ENCODE data around the gene ATP2B2.

Gene ATP2B2

DNA sequence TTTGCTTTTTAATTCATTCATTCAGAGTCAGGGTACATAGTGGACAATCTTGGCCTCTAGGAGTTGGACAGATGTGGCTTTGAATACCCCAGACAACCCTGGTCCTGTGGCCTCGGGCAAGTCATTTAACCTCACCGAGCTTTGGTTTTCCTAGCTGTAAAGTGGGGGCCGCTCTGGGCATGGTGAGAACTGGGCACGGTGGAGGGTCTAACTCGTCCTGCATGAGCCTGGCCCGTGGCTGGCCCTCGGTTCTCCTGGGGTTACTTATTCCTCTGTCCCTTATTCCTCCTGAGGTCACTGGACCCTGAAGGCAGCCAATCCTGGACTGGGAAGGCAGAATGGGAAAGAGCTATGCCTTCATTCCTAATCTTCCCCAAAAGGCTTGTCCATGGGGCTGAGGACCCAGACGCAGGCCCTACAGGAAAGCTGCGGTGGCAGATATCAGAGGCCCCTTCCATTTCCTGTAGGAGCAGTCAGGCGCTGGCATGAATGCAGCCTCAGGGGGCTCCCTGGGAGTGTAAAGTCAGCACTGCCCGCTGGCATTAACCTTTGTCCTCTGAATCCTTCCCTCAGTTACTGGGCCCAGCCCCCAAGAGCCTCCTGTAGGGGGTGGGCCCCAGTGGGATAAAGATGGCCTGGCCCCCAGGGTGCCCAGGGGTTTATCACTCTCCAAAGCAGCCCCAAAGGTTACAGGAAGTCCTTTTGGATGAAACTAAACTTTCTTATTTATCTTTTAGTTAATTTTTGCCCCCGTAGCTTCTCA lies 166.6 kb downstream of the ATP2B2 start:
- no peak for DNase-seq

DNA sequence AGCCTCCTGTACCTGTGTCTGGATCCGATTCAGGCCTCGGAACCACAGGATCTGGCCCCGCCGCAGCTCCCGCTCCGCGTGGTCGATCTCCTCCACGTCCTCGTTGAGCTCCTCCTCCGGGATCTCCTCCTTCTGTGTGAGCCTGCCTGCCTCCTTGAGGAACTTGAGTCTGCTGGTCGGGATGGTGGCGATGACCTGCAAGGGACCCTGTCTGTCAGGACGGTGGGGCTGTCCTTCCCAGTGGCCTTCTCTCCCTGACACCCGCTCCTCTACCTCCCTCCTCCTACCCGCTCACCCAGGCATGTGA lies 167.3 kb downstream of the ATP2B2 start:
- no peak for DNase-seq

GRCh38 chr3:10337323-10338163 lies 167.8 kb downstream of the ATP2B2 start:
- DNase-seq = no peak

GRCh38 chr3:10336761-10337160 lies 168.6 kb downstream of the ATP2B2 start:
- DNase-seq = no peak

DNA sequence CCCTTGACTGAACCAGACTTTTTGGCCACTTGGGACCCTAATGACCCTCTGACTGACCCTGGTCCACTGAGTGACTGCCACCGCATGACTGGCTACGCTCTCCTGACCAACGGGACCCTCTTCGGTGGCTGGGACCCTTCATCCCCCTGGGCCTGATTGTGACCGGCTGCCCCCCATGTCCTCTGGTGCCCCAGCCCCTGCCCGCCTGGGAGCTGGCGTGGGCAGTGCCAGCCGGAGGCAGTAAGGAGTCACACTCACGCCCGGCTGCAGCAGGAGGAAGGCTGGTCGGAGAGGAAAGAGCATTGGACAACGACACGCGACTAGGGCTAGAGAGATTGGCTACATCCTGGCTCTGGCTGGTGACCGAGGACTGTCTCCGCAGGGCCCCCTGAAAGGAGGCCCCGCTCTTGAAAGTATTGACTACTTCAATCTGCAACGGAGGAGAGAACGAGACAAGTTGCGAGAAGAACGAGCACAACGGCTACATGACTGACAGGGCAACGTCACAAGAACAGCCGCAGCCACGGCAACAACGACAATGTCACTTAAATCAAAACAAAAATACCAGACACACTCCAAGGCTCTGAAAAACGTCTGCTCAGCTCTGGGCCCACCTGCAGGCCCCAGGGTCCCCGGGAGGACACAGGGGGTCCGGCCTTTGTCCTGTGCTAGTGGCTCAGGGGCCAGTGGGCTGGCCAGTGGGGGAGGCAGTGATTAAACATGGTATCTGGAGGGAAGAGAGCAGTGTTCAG lies 169.3 kb downstream of the ATP2B2 start:
- no peak for DNase-seq

DNA sequence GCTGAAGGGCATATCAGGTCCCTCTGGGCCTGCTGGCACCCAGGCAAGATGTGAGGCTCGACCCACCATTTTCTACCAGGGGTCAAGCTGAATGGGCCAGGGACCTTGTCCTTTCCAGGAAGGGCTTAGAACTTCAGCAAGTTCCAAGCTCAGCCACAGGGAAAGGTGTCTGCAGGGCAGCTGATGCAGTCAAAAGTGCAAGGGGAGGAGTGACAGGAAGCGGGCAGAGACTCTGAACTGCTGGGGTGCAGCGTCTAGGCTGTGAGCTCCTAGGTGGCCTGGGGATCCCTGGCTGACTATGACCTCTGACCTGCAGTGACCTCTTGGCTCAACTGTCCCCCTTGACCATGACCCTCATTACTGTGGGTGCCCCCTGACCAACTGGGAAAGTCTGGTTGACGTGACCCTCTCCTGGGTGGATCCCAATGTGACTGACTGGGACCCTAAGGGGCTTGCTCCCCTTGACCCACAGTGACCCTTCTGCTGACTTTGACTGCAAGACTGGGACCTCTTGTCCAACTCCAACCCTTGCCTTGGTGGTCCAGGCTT lies 170.1 kb downstream of the ATP2B2 start:
- no peak for DNase-seq

GRCh38 chr3:10334459-10334858 lies 170.9 kb downstream of the ATP2B2 start:
- no peak for DNase-seq

DNA sequence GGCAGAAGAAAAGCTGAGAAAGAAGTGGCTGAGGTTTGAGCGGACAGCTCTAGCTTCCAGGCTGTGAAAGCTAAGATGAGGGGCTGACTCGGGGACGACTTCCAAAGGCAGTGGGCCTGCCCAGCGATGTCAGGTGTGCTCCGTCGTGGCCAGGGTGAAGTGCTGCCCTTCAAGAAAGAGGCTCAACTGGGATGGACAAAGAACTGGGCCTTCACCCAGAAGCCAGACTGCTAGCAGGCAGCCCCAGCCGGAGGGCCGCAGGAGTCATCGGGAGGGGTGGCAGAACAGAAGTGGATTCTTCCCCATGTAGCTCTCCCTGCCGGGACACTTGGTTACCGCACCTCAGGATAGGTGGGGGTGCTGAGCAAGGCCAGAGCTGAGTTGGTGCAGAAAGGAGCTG lies 171.3 kb downstream of the ATP2B2 start:
- DNase-seq = no peak

- DNase-seq = no peak
Measured at GRCh38 chr3:10333349-10333650, 172.1 kb downstream of the ATP2B2 start.

- DNase-seq = no peak
Measured at GRCh38 chr3:10332481-10333348, 172.7 kb downstream of the ATP2B2 start.

DNA sequence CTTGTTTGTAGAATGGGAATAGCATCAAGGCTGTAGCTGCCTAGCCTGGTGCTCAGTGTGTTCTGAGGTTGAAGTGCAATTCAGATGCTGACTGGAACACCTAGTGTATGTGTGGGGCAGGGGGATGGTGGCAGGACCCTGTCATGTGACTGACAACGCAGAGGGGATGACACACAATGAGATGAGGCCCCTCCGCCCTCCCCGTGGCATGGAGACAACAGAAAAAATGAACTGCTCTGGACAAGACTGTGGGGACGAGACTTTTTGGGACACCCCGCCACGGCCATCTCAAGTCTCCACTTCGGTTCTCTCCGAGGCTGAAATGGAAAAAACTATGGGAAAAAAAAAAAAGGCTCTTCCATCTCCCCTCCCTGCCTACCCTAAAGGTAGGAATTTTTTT lies 174.1 kb downstream of the ATP2B2 start:
- no peak for DNase-seq

GRCh38 chr3:10330319-10330718 lies 175.1 kb downstream of the ATP2B2 start:
- DNase-seq = no peak

- no peak for DNase-seq
Measured at GRCh38 chr3:10329495-10330015, 175.8 kb downstream of the ATP2B2 start.

- no peak for DNase-seq
Measured at GRCh38 chr3:10328460-10329071, 176.8 kb downstream of the ATP2B2 start.

DNA sequence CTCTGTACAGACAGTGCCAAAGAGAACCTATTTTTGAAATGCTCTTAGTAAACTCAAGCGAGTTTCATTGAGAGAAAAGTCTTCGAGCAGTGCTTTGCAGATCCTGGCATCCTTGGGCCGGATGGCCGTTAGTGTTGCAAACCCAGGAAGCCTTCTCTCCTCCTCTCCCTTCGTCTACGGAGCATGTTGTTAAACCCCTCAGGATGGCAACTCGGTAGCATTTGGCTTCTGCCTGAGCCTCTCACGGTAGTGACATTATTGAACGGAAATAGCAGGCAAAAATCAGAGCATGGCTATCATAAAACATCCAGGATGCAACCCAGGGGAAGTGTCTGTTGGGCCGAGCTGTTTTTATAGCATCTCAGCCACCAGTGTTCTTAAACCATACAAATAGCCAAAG lies 177.8 kb downstream of the ATP2B2 start:
- DNase-seq = no peak

GRCh38 chr3:10322352-10322710 lies 183.1 kb downstream of the ATP2B2 start:
- DNase-seq = no peak

GRCh38 chr3:10321630-10322351 lies 183.6 kb downstream of the ATP2B2 start:
- DNase-seq = no peak

GRCh38 chr3:10320320-10320677 lies 185.1 kb downstream of the ATP2B2 start:
- no peak for DNase-seq

GRCh38 chr3:10319804-10320203 lies 185.6 kb downstream of the ATP2B2 start:
- DNase-seq = no peak

DNA sequence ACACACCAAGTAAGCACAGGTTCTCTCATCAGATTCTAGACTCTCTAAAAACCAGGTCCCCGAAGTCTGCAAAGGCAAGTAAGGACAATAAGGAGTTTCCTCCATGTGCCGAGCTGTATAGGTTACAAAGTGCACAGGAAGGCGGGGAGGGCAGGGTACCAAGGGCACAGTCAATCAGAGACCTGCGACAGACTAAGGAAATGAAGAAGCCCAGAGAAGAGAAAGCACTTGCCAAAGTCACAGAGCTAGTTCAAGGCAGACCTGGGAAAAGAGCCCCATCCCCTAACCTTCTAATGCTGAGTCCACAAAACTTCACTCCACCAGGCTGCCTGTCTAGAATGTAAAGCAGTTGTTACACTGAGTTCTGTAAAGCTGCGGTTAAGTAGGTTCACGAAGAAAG lies 186.1 kb downstream of the ATP2B2 start:
- DNase-seq = no peak

- no peak for DNase-seq
Measured at GRCh38 chr3:10317961-10318350, 187.4 kb downstream of the ATP2B2 start.

Measured in stimulated activated CD4-positive, alpha-beta T cell treated with anti-CD3 and anti-CD28 coated beads, Interleukin-4, amount 100 ng/mL, for 4 hours (primary cell).